Measurements from ENCODE around the gene PCED1B.
"Not testable (repeated sequence)": the region's sequence is repeated elsewhere in the genome, so short reads cannot be mapped to it uniquely, and the experiment has no call there.

Gene PCED1B, protein sequence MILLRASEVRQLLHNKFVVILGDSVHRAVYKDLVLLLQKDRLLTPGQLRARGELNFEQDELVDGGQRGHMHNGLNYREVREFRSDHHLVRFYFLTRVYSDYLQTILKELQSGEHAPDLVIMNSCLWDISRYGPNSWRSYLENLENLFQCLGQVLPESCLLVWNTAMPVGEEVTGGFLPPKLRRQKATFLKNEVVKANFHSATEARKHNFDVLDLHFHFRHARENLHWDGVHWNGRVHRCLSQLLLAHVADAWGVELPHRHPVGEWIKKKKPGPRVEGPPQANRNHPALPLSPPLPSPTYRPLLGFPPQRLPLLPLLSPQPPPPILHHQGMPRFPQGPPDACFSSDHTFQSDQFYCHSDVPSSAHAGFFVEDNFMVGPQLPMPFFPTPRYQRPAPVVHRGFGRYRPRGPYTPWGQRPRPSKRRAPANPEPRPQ

GRCh38 chr12:47079468-47079980 lies at the start of gene PCED1B, which contains the start of gene AMIGO2:
PCED1B (plus strand) TSS chr12:47079621; CDS start chr12:47235064, 155,443 bp downstream.
AMIGO2 (minus strand) TSS chr12:47079959; CDS start chr12:47079002, 957 bp downstream.
- intact Hi-C loops (cut with DNase I): no loop called here
- DNase-seq: peak; percentile 19 to 93 (median 65)

DNA sequence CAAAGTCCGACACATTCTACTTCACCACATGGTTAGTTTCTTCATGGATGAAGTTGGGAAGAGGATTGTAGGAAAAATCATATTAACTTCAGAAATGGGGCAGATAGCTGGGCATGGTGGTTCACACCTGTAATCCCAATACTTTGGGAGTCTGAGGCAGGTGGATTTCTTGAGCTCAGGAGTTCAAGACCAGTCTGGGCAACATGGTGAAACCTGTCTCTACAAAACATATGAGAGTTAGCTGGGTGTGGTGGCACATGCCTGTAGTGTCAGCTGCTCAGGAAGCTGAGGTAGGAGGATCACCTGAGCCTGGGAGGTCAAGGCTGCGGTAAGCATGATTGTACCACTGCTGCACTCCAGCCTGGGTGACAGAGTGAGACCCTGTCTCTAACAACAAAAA lies 49.5 kb upstream of the PCED1B start:
- intact Hi-C loops (cut with DNase I): no loop called here
- DNase-seq: no peak

- no peak for DNase-seq
- intact Hi-C loops (cut with DNase I): loop anchor here (2.0 kb wide), 1 partner anchor 654 kb away; no protein-coding TSS in a partner anchor
Measured at GRCh38 chr12:47032644-47033043, 46.8 kb upstream of the PCED1B start.

GRCh38 chr12:47033081-47033480 lies 46.3 kb upstream of the PCED1B start:
- intact Hi-C loops (cut with DNase I): loop anchor here (2.0 kb wide), 1 partner anchor 654 kb away; no protein-coding TSS in a partner anchor
- DNase-seq: no peak

DNA sequence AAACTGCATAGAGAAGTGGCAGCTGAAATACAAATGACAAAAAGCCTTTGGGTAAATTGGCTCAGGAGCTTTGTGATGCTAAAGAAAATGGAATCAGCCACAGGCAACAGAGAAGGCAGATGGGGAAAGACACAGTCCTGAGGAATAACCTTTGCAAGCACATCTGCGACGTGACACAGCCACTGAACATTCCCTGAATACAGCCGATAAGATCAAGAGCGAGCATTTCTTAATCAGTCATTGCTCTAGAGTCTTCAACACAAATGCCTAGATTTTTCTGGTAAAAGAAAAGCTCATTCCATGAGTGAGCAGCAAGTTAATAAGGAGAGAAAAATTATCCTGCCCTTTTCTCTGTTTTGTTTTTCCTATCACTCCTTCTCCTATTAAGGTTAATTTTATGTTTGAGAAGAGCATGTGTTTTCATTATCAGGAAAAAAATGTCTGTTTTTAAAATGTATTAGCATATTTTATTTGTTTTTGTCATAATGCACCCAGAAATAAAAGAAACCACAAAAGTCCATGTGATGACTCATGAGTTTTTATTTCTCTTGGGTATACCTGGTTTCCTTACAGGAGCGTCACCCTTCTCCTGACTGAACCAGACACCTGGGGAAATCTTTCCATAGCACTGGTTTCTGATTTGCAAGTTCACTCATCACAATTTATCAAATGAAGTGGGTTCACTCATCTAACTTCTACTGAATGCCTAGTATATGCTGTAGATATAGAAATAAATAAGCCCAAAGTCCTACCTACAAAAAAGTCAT lies 45.4 kb upstream of the PCED1B start:
- intact Hi-C loops (cut with DNase I): loop anchor here (2.0 kb wide), 1 partner anchor 653 kb away; no protein-coding TSS in a partner anchor
- no peak for DNase-seq

GRCh38 chr12:47034661-47035060 lies 44.8 kb upstream of the PCED1B start:
- no peak for DNase-seq
- intact Hi-C loops (cut with DNase I): no loop called here

DNA sequence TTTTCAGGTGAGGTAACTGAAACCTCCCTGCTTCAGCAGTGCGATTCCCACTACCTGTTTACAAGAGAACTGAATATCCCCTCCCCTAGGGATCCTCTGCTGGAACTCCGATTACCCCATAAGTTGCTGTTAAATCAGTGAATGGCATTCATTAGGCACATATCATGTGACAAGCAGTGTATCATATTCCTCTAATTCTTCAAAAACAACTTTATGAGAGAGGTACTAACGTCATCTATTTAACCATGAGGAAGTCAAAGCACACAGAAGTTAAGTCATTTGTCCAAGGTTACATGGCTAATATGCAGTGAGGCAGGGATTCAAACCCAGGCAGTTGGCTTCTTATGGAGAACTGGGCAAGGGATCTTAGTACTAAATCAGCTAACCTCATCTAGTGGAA lies 43.9 kb upstream of the PCED1B start:
- intact Hi-C loops (cut with DNase I): no loop called here
- no peak for DNase-seq

- intact Hi-C loops (cut with DNase I): no loop called here
- DNase-seq: no peak
Measured at GRCh38 chr12:47038270-47038748, 41.1 kb upstream of the PCED1B start.

- DNase-seq: no peak
- intact Hi-C loops (cut with DNase I): no loop called here
Measured at GRCh38 chr12:47039079-47039478, 40.3 kb upstream of the PCED1B start.

GRCh38 chr12:47039756-47040155 lies 39.7 kb upstream of the PCED1B start:
- DNase-seq: no peak
- intact Hi-C loops (cut with DNase I): no loop called here

DNA sequence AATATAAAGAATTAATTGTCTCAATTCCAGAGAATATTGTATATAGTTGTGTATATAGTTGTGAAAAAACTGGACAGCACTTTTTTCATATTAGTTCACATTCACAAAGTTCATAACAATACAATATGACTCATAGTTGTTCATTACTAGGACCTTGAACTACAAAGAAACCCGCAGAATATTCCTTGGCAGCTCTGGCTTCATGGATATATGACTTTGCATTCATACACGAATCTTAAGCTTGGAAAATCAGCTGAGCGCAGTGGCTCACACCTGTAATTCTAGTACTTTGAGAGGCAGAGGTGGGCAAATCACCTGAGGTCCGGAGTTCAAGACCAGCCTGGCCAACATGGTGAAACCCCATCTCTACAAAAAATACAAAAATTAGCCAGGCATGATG lies 38.1 kb upstream of the PCED1B start:
- intact Hi-C loops (cut with DNase I): no loop called here
- DNase-seq: no peak

GRCh38 chr12:47048541-47048940 lies 30.9 kb upstream of the PCED1B start:
- intact Hi-C loops (cut with DNase I): no loop called here
- no peak for DNase-seq

DNA sequence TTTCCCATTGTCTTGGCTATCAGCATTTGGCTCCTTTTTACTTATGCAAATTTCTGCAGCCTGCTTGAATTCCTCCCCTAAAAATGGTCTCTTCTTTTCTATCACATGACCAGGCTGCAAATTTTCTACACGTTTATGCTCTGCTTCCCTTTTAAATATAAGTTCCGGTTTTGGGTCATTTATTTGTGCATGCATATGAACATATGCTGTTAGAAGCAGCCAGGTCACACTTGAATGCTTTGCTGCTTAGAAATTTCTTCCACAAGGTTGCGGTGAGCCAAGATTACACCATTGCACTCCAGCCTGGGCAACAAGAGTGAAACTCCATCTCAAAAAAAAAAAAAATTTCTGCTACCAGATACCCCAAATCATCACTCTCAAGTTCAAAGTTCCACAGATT lies 28.1 kb upstream of the PCED1B start:
- intact Hi-C loops (cut with DNase I): not testable (repeated sequence)

GRCh38 chr12:47052274-47052673 lies 27.1 kb upstream of the PCED1B start:
- intact Hi-C loops (cut with DNase I): no loop called here
- DNase-seq: no peak

More for the DNA sequence above, 28.1 kb upstream of the PCED1B start:
- DNase-seq: not testable (repeated sequence)

DNA sequence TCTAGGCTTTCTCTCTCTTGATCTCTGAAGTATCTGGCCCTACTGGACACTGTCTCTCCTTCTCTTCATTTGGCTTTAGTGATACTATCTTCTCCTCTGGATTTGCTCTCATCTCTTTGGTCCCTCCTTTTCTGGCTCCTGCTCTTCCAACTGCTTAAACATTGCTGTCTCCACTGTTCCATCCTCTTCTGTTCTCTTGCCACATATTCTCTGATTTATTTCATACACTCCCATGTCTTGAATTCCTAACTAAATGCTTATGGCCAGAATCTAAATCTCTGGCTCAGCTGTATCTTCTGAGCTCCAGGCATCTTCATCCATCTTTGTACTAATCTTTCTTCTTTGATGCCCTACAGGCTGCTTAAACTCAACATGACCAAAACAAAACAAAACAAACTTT lies 25.5 kb upstream of the PCED1B start:
- intact Hi-C loops (cut with DNase I): no loop called here
- no peak for DNase-seq

DNA sequence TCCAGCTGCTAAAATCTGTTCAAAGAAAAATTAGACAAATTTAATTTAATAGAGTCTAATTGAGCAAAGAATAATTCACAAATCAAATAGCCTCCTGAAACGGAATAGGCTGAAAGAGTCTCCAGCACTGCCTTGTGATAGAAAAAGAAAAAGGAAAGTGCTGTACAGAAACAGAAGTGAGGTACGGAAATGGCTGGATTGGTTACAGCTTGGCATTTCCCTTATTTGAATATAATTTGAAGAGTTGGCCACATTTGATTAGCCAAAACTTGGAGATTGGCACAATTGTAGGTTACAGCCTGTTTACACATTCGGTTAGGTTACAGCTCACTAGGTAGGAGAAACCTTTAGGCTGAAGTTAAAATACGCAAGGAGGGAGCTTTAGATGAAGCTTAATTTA lies 24.8 kb upstream of the PCED1B start:
- intact Hi-C loops (cut with DNase I): no loop called here
- no peak for DNase-seq

- intact Hi-C loops (cut with DNase I); DNase-seq: not testable (repeated sequence)
Measured at GRCh38 chr12:47055856-47056255, 23.6 kb upstream of the PCED1B start.

DNA sequence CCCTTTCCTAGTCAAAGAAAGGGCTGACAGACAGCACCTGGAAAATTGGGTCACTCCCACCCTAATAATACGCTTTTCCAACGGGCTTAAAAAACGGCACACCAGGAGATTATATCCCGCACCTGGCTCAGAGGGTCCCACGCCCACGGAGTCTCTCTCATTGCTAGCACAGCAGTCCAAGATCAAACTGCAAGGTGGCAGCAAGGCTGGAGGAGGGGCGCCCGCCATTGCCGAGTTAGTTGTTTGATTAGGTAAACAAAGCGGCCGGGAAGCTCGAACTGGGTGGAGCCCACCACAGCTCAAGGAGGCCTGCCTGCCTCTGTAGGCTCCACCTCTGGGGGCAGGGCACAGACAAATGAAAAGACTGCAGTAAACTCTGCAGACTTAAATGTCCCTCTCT lies 22.5 kb upstream of the PCED1B start:
- peak in 1 of 10 donors; percentile 58 for DNase-seq
- intact Hi-C loops (cut with DNase I): not testable (repeated sequence)

DNA sequence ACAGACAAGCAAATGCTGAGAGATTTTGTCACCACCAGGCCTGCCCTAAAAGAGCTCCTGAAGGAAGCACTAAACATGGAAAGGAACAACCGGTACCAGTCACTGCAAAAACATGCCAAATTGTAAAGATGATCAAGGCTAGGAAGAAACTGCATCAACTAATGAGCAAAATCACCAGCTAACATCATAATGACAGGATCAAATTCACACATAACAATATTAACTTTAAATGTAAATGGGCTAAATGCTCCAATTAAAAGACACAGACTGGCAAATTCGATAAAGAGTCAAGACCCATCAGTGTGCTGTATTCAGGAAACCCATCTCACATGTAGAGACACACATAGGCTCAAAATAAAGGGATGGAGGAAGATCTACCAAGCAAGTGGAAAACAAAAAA lies 20.8 kb upstream of the PCED1B start:
- DNase-seq; intact Hi-C loops (cut with DNase I): not testable (repeated sequence)

GRCh38 chr12:47065546-47065945 lies 13.9 kb upstream of the PCED1B start:
- DNase-seq: no peak
- intact Hi-C loops (cut with DNase I): no loop called here
